ENCODE results near the gene HOXB13.

The HOXB13 gene

GRCh38 chr17:48711128-48711527 is 17.4 kb downstream of the HOXB13 start:
- DNase-seq (ENCODE audit: low read depth in 2 of 2): no peak

- DNase-seq (ENCODE audit: low read depth in 2 of 2): no peak
These were observed 23.9 kb downstream of the HOXB13 start for GRCh38 chr17:48704361-48705248.

- DNase-seq (ENCODE audit: low read depth in 2 of 2): no peak
These were observed 26.6 kb downstream of the HOXB13 start for GRCh38 chr17:48701864-48702532.

- no peak for DNase-seq (ENCODE audit: low read depth in 2 of 2)
These were observed 35.4 kb downstream of the HOXB13 start for GRCh38 chr17:48693178-48693577.

GRCh38 chr17:48692049-48692448 is 36.5 kb downstream of the HOXB13 start:
- no peak for DNase-seq (ENCODE audit: low read depth in 2 of 2)

GRCh38 chr17:48690655-48691054 is 37.9 kb downstream of the HOXB13 start:
- no peak for DNase-seq (ENCODE audit: low read depth in 2 of 2)

- DNase-seq (ENCODE audit: low read depth in 2 of 2): no peak
These were observed 46.9 kb downstream of the HOXB13 start for GRCh38 chr17:48681609-48682008.

GRCh38 chr17:48679385-48680096 is 49.0 kb downstream of the HOXB13 start:
- no peak for DNase-seq (ENCODE audit: low read depth in 2 of 2)

GRCh38 chr17:48678141-48678971 is 50.2 kb downstream of the HOXB13 start:
- DNase-seq (ENCODE audit: low read depth in 2 of 2): peak; percentile 56 to 63

- DNase-seq (ENCODE audit: low read depth in 2 of 2): no peak
These were observed 51.5 kb downstream of the HOXB13 start for GRCh38 chr17:48676963-48677558.
